GM12874 (cell line): ENCODE measurements around the gene GGNBP2.

Experiments
- CTCF ChIP-seq: IDR thresholded peaks from 2 replicates; pipeline ENCODE4 v1.5.1; 2011; ENCODE audit warnings: low read depth, mild to moderate bottlenecking, control low read depth, low read length, moderate library complexity; ENCODE audit not compliant: insufficient read depth

The GGNBP2 gene

GRCh38 chr17:36546418-36547093, 1.8 kb downstream of the GGNBP2 start:
- TF ChIP-seq CTCF, result no peak

- no peak for TF ChIP-seq CTCF
Observed at GRCh38 chr17:36547776-36548175, 3.1 kb downstream of the GGNBP2 start.

- TF ChIP-seq CTCF, result no peak
Observed at GRCh38 chr17:36550491-36551417, 6.0 kb downstream of the GGNBP2 start.

GRCh38 chr17:36553459-36553858, 8.7 kb downstream of the GGNBP2 start:
- TF ChIP-seq CTCF, result no peak

- no peak for TF ChIP-seq CTCF
Observed at GRCh38 chr17:36566081-36566480, 21.4 kb downstream of the GGNBP2 start.

GRCh38 chr17:36575028-36575427, 30.3 kb downstream of the GGNBP2 start:
- no peak for TF ChIP-seq CTCF

- no peak for TF ChIP-seq CTCF
Observed at GRCh38 chr17:36576793-36577192, 32.1 kb downstream of the GGNBP2 start.
